Epidermal melanocyte (primary cell): ENCODE measurements around the gene EEF1G.
"Not testable (repeated sequence)": the region's sequence is repeated elsewhere in the genome, so short reads cannot be mapped to it uniquely, and the experiment has no call there.

Experiments
- DNase-seq: peaks from one replicate; pipeline ENCODE4 v3.0.0; 2011; ENCODE audit warnings: low spot score; ENCODE audit not compliant: insufficient read length

EEF1G gene

GRCh38 chr11:62603776-62604299 is 30.1 kb upstream of the EEF1G start:
- no peak for DNase-seq

- no peak for DNase-seq
These were observed 29.3 kb upstream of the EEF1G start for GRCh38 chr11:62603072-62603408.

GRCh38 chr11:62602141-62603071 is 28.7 kb upstream of the EEF1G start:
- peak; percentile 81 for DNase-seq

- DNase-seq: peak; percentile 73
These were observed 27.9 kb upstream of the EEF1G start, which contains the start of gene MTA2 for GRCh38 chr11:62601372-62602140. MTA2 (minus strand) TSS chr11:62601865; CDS start chr11:62601450, 415 bp downstream.

- DNase-seq: no peak
These were observed 27.4 kb upstream of the EEF1G start for GRCh38 chr11:62601122-62601371.

GRCh38 chr11:62600367-62601121 is 26.9 kb upstream of the EEF1G start:
- DNase-seq: no peak

GRCh38 chr11:62599901-62600300 is 26.2 kb upstream of the EEF1G start:
- DNase-seq: no peak

- peak; percentile 98 for DNase-seq
These were observed 25.5 kb upstream of the EEF1G start for GRCh38 chr11:62599069-62599696.

- no peak for DNase-seq
These were observed 21.4 kb upstream of the EEF1G start for GRCh38 chr11:62595124-62595523.

- DNase-seq: no peak
These were observed 19.8 kb upstream of the EEF1G start for GRCh38 chr11:62593434-62594044.

GRCh38 chr11:62592989-62593421 is 19.3 kb upstream of the EEF1G start:
- no peak for DNase-seq

GRCh38 chr11:62592146-62592815 is 18.6 kb upstream of the EEF1G start:
- no peak for DNase-seq

- peak; percentile 92 for DNase-seq
These were observed 17.9 kb upstream of the EEF1G start, which contains the start of gene TUT1 for GRCh38 chr11:62591448-62592145. TUT1 (minus strand) TSS chr11:62591523; CDS start chr11:62591485, 38 bp downstream.

- no peak for DNase-seq
These were observed 15.4 kb upstream of the EEF1G start for GRCh38 chr11:62588966-62589637.

- DNase-seq: not testable (repeated sequence)
These were observed 11.7 kb upstream of the EEF1G start for GRCh38 chr11:62585356-62585755.

GRCh38 chr11:62581735-62582134 is 8.0 kb upstream of the EEF1G start:
- DNase-seq: not testable (repeated sequence)

- no peak for DNase-seq
These were observed 7.4 kb upstream of the EEF1G start for GRCh38 chr11:62580959-62581715.

GRCh38 chr11:62579252-62579651 is 5.6 kb upstream of the EEF1G start:
- DNase-seq: no peak
